GM12878 (cell line): Measurements from ENCODE around the gene ZNF777. TPM values are rescaled to one million over a fixed set of nuclear protein-coding genes. Genes with fewer than 3 reads are reported as not detected.

Source experiments
- ATAC-seq: fragments of 200-7000 bp; cut with Tn5 transposase; 3 replicates; pipeline ENCODE4 v1.9.1; 2020; ENCODE audit warnings: mild to moderate bottlenecking, moderate library complexity
- BruUV-seq: library from RNA; stranded (reverse); fragments of 400-500 nt; replicated peaks from 2 replicates; lab custom pipeline; 2021; lab: Mats Ljungman, UMichigan
- CTCF ChIA-PET: fragments of 300-600 bp; sonication (Branson Sonifier 250); formaldehyde crosslinking; extraction: SDS; loops from one replicate; lab custom pipeline; 2021; ENCODE audit warnings: inconsistent platforms; lab: Yijun Ruan, JAX
- POLR2A ChIA-PET: fragments of 350-600 bp; formaldehyde crosslinking; extraction: SDS; loops from one replicate; lab custom pipeline; 2021; ENCODE audit warnings: inconsistent platforms; lab: Charles Lee
- RAD21 ChIA-PET: fragments of 300-600 bp; sonication (Branson Sonifier 250); formaldehyde crosslinking; loops from one replicate; lab custom pipeline; 2023; ENCODE audit warnings: antibody characterized with exemption; ENCODE audit not compliant: unreplicated experiment; lab: Charles Lee
- SMC1A ChIA-PET: fragments of 300-600 bp; sonication (Branson Sonifier 250); formaldehyde crosslinking; loops from one replicate; lab custom pipeline; 2023; ENCODE audit not compliant: unreplicated experiment, uncharacterized antibody; lab: Charles Lee
- DNase-seq: peaks from one replicate; pipeline ENCODE4 v3.0.0-alpha.2; 2011; ENCODE audit warnings: low read depth, low spot score
- FAIRE-seq: peaks from 3 replicates; lab custom pipeline; 2011; peaks lifted over from hg19 to GRCh38; lab: Jason Lieb, UNC
- H2AFZ ChIP-seq: 2 replicates; pipeline ENCODE4 v1.6.0; 2011; ENCODE audit warnings: low read depth, low read length, control low read depth; ENCODE audit not compliant: control insufficient read depth
- H3K27ac ChIP-seq: 2 replicates; pipeline ENCODE4 v1.5.1; 2011; ENCODE audit warnings: control low read depth; ENCODE audit not compliant: control insufficient read depth, insufficient read depth
- H3K27me3 ChIP-seq, 2 experiments: replicated peaks in 1 of 2; 2 replicates each; pipeline versions ENCODE4 v1.6.0 to v1.6.1; 2011; ENCODE audit warnings: low read length in 1 of 2; ENCODE audit not compliant: control insufficient read depth in 2 of 2, insufficient read depth in 2 of 2
- H3K36me3 ChIP-seq, 2 experiments: 2 replicates each; pipeline ENCODE4 v1.5.1; 2011; ENCODE audit warnings: low read length in 1 of 2; ENCODE audit not compliant: control insufficient read depth in 2 of 2, insufficient read depth in 2 of 2
- H3K4me1 ChIP-seq: 2 replicates; pipeline ENCODE4 v1.6.1; 2011; ENCODE audit warnings: mild to moderate bottlenecking, low read length, moderate library complexity, mixed read lengths; ENCODE audit not compliant: control insufficient read depth, insufficient read depth
- H3K4me2 ChIP-seq: 2 replicates; pipeline ENCODE4 v1.6.0; 2011; ENCODE audit warnings: control low read depth; ENCODE audit not compliant: control insufficient read depth, insufficient read depth
- H3K4me3 ChIP-seq: fragments of 200-600 bp; sonication (generic); 2 replicates; pipeline ENCODE4 v1.5.1; 2016
- H3K79me2 ChIP-seq: 2 replicates; pipeline ENCODE4 v1.6.0; 2011; ENCODE audit warnings: low read length; ENCODE audit not compliant: control insufficient read depth, insufficient read depth
- H3K9ac ChIP-seq: 2 replicates; pipeline ENCODE4 v1.8.0; 2011; ENCODE audit warnings: low read length, control low read depth, mixed read lengths; ENCODE audit not compliant: control insufficient read depth, insufficient read depth
- H3K9me3 ChIP-seq: replicated peaks from 3 replicates; pipeline ENCODE4 v1.5.1; 2011; ENCODE audit warnings: mild to moderate bottlenecking, low read length; ENCODE audit not compliant: control insufficient read depth, insufficient read depth
- H4K20me1 ChIP-seq: 2 replicates; pipeline ENCODE4 v1.6.0; 2011; ENCODE audit not compliant: control insufficient read depth, insufficient read depth
- DPF2 ChIP-seq: fragments of 450-650 bp; IDR thresholded peaks from 2 replicates; pipeline ENCODE4 v1.6.1; 2017; ENCODE audit warnings: mild to moderate bottlenecking
- RAD21 ChIP-seq: IDR thresholded peaks from 2 replicates; pipeline ENCODE4 v1.6.1; 2011; ENCODE audit warnings: mild to moderate bottlenecking, low read depth, low read length, moderate library complexity; ENCODE audit not compliant: insufficient read depth
- ZBTB4 ChIP-seq: fragments of 450-650 bp; formaldehyde crosslinking; IDR thresholded peaks from 2 replicates; pipeline ENCODE4 v1.4.0; 2022; ENCODE audit warnings: mild to moderate bottlenecking, moderate library complexity
- WGBS: methylation state at CpG from one replicate; pipeline ENCODE4 v1.1.6; 2016; ENCODE audit warnings: low lambda C conversion rate; ENCODE audit not compliant: insufficient replicate concordance, insufficient coverage; ENCODE audit errors: missing lambda C conversion rate; 5-methylcytosine and 5-hydroxymethylcytosine counted together
- in situ Hi-C: fragments of 300-500 bp; cut with MboI; formaldehyde crosslinking; loops from 9 replicates; pipeline ENCODE4 v1.14.3; 2018; ENCODE audit warnings: mixed read lengths
- intact Hi-C: fragments of 100-400 bp; cut with micrococcal nuclease; formaldehyde crosslinking; loops from one replicate; pipeline ENCODE4 v1.14.2; 2022; ENCODE audit not compliant: unreplicated experiment
- polyA plus RNA-seq, 11 experiments: library from polyadenylated mRNA; depleted of rRNA in 4 of 11; unstranded in 6 of 11; stranded (reverse) in 5 of 11; fragments of >200 nt; fragmentation: Nextera tagmentation in 4 of 11; fragmentation: Illumina TruSeq in 1 of 11; extraction: Ambion mirVana in 4 of 11; extraction: Trizol in 1 of 11; gene quantifications; 1 replicate in 1 of 11; 2 replicates in 10 of 11; pipeline versions ENCODE4 v1.2.1 to v1.2.3, GENCODE V29; 2011 to 2016; ENCODE audit warnings: inconsistent platforms in 2 of 11, missing spikeins in 2 of 11, low read depth in 1 of 11
- total RNA-seq, 4 experiments: library from RNA; depleted of rRNA in 3 of 4; stranded (reverse); fragments of >200 nt in 3 of 4; fragmentation: Illumina TruSeq in 1 of 4; extraction: Trizol in 1 of 4; gene quantifications; 2 replicates each; pipeline versions ENCODE4 v1.2.1 to v1.2.3, GENCODE V29; 2013 to 2021

Gene ZNF777
- total and polyA plus RNA-seq, 10 of the 15 experiments (the other 5 are each of a cell fraction or from before 2014, with no cell fraction given), result 0.03 to 16.0 (median 3.7) TPM

GRCh38 chr7:149500910-149501309 lies 40.0 kb upstream of the ZNF777 start:
- FAIRE-seq (no peak), ATAC-seq (no peak), DNase-seq (no peak)
- no peak overlapping the region for H2AFZ ChIP-seq
- no peak overlapping the region for H3K9ac ChIP-seq
- WGBS, result 33% methylated on average over 4 of the region's 4 CpGs
- BruUV-seq, result no TSS peak
- ChIA-PET POLR2A (interaction anchor here (1.0 kb wide), 1 partner anchor 137 kb away, joined by 3 read pairs; no protein-coding TSS in a partner anchor), SMC1A (interaction anchor here (0.7 to 2.8 kb wide), 4 partner anchors 9 to 241 kb away, joined by 3 to 10 read pairs (median 4); no protein-coding TSS in a partner anchor), RAD21 (no interaction called here), CTCF (interaction anchor here (0.8 to 1.5 kb wide), 3 partner anchors 98 to 290 kb away, joined by 3 to 5 read pairs (median 3); no protein-coding TSS in a partner anchor)
- H3K4me3 ChIP-seq, result no peak overlapping the region
- in situ Hi-C loops (no loop called here), intact Hi-C loops (no loop called here)
- TF ChIP-seq ZBTB4 (CRISPR knock-in tag) (no peak), RAD21 (no peak), DPF2 (no peak)
- H3K9me3 ChIP-seq, result no peaks in the 10 kb centered on the region; the same call in 2 of the 3 replicates
- peaks cover 13% of the 10 kb centered on the region for H3K79me2 ChIP-seq
- H3K27ac ChIP-seq, result no peak overlapping the region
- no peaks in the 10 kb centered on the region for H3K27me3 ChIP-seq
- H3K4me2 ChIP-seq, result no peak overlapping the region
- H3K36me3 ChIP-seq, result no peaks in the 10 kb centered on the region
- H4K20me1 ChIP-seq, result no peaks in the 10 kb centered on the region
- peaks cover 5% of the 10 kb centered on the region; the same call in 1 of the 2 replicates for H3K4me1 ChIP-seq
